Omental fat pad (tissue), 4 donors: ENCODE data around the gene EHHADH. TPM values are rescaled to one million over a fixed set of nuclear protein-coding genes. Genes with fewer than 3 reads are reported as not detected.
A peak's percentile ranks its signal among the peaks of the same experiment; 100 is the strongest.
"Not testable (repeated sequence)": the region's sequence is repeated elsewhere in the genome, so short reads cannot be mapped to it uniquely, and the experiment has no call there.

ENCODE experiments used
- ATAC-seq: fragments of 150-250 bp; one replicate; pipeline ENCODE4 v1.9.1; 2016; ENCODE audit warnings: mild to moderate bottlenecking, moderate library complexity; ENCODE audit not compliant: low FRiP score
- DNase-seq: peaks from one replicate; pipeline ENCODE4 v3.0.0-alpha.2; 2019; ENCODE audit warnings: low spot score
- CTCF ChIP-seq, 3 donors: fragments of 450-650 bp; IDR thresholded peaks; one replicate each; pipeline ENCODE4 v1.5.1; 2016 to 2017; ENCODE audit warnings: antibody characterized with exemption in 3 of 3, mild to moderate bottlenecking in 3 of 3, moderate library complexity in 2 of 3
- total RNA-seq, 4 donors: library from RNA; depleted of rRNA; stranded (reverse); fragments of >200 nt; gene quantifications; one replicate each; pipeline ENCODE4 v1.1.0, GENCODE V29; 2016

Gene EHHADH
- total RNA-seq, result 10 to 100 TPM in 2 of 4 donors, 1 to 10 TPM in 2; 6.3 to 11.0 (median 9.1) TPM

- TF ChIP-seq CTCF (IDR thresholded peaks at IDR 0.05), result no peak
- DNase-seq (peak; percentile 24), ATAC-seq (peak; percentile 75)
Measured at GRCh38 chr3:185253645-185254410, at the start of gene EHHADH. TSS of gene EHHADH (minus strand) at chr3:185254049. CDS start at chr3:185254022, 27 bp downstream.

DNA sequence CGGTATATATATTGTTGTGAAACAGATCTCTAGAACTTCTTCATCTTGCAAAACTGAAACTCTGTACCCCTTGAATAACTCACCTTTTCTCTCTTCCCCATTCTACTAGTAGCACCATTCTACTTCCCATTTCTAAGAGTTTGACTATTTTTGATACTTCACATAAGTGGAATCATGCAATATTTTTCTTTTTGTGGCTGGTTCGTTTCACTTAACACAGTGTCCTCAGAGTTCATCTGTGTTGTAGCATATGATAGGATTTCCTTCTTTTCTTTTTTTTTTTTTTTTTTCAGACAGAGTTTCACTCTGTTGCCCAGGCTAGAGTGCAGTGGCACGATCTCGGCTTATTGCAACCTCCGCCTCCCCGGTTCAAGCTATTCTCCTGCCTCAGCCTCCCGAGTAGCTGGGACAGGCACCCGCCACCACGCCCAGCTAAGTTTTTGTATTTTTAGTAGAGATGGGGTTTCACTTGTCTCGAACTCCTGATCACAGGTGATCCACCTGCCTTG is 46.1 kb upstream of the EHHADH start:
- ATAC-seq, result not testable (repeated sequence)

GRCh38 chr3:185297867-185298266 is 44.0 kb upstream of the EHHADH start:
- no peak for TF ChIP-seq CTCF (IDR thresholded peaks at IDR 0.05)
- DNase-seq (no peak), ATAC-seq (no peak)

More for the DNA sequence above, 46.1 kb upstream of the EHHADH start:
- not testable (repeated sequence) for DNase-seq

DNA sequence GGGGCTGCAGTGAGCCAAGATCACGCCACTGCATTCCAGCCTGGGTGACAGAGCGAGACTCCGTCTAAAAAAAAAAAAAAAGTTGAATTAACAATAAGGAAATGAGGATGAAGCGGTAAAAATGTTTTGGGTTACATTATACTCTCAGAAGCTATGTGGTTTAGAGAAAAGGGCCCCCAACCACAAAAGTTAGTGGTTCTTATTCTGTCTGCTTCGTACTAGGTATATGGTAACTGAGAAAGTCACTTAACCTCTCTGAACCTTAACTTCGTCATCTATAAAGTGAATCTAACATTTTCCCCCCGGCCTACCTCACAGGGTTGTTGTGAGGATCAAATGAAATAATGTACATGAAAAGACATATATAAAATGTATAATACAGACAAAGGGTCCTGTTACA is 38.4 kb upstream of the EHHADH start:
- no peak for ATAC-seq
- no peak for DNase-seq
- TF ChIP-seq CTCF (IDR thresholded peaks at IDR 0.05), result no peak

DNA sequence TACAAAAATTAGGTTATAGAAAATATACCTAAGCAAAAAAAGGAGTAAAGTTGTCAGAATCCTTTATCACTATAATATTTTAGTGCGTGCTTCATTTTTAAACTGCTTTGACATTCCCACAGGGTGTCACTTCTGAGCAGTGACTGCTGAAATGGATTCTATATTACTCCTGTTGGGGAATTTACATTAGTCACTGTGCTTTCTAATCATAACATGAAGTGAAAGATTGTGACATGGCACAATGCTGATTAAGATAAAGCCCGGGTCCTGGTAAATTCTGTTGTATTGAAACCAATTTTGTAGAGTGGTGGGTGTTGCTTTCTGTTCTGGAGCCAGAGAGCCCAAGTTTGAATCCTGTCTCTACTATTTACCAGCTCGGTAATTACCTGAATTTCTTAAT is 36.4 kb upstream of the EHHADH start:
- ATAC-seq (no peak), DNase-seq (no peak)
- no peak for TF ChIP-seq CTCF (IDR thresholded peaks at IDR 0.05)

DNA sequence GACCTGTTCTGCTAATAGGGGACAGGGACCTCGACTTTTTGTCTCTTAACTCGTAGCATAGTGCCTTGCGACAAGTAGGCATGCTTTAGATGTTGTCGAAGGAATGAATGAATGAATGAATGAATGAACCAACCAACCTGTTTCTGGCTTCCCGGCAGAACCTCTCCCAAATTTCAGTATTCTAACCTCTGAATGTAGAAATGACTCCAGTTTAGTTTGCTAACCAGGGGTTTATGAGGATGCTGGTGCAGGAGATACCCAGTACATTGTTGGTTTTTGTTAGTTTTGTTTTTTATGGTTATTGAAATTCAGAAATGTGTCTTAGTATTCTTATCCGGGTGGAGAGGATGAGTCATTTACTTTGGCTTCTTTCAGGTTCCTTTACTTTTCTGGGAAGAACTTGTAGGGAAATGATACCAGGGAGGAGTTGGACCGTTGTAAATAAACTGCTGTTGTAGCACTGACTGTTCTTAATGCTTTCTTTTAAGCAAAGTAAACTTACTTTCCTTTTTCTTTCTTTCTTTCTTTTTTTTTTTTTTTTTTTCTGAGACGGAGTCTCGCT is 29.6 kb upstream of the EHHADH start:
- ATAC-seq (no peak), DNase-seq (no peak)
- no peak for TF ChIP-seq CTCF (IDR thresholded peaks at IDR 0.05)

DNA sequence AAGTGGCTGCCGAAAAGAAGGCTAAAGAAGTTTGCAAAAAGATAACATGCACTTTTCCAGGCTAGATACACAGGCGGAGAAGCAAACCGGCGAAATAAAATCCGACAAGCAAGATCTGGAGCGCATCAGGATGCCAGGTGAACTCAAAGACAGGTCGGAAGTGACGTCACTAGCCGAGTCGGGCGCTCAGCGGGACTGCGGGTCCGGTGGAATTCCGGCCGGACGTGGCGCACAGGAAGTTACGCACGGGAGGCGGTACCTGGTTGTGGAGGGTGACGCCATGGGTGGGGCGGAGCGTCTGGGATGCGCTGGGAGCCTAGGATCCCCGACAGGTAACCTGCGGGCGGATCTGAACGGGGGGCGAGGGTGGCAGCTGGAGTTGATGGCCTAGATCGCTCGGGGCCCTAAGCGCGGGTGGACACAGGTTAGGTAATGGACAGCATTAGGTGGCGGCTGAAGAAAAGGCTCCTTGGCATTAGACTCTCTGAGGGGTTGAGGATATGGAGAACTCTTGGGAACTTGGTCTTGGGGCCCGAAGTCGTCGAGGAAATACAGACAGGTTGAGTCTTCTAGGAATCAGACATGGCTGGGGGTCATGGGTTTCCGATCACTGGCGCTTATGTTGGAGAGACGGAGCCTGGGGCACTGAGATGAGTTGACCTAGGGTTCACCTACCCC is 29.0 kb upstream of the EHHADH start:
- peak; percentile 98 for ATAC-seq
- no peak for TF ChIP-seq CTCF (IDR thresholded peaks at IDR 0.05)
- DNase-seq, result peak; percentile 93
